Neural cell (in vitro differentiated cells): ENCODE results near the gene DCT. TPM values are rescaled to one million over a fixed set of nuclear protein-coding genes. Genes with fewer than 3 reads are reported as not detected.

Experiments used
- H2AFZ ChIP-seq: fragments of 200-600, 300-800 bp; sonication (generic), shearing (Covaris generic); 2 replicates; pipeline ENCODE4 v1.6.0; 2014; ENCODE audit warnings: low read depth, mild to moderate bottlenecking, antibody characterized with exemption, low read length, moderate library complexity
- H3F3A ChIP-seq: fragments of 200-600 bp; shearing (Covaris generic); 2 replicates; pipeline ENCODE4 v1.6.1; 2016; ENCODE audit warnings: mild to moderate bottlenecking, moderate library complexity, mixed read lengths, antibody characterized with exemption, low read length; ENCODE audit not compliant: insufficient read depth, poor library complexity, severe bottlenecking
- H3K27ac ChIP-seq: fragments of 200-600, 300-800 bp; sonication (generic), shearing (Covaris generic); 2 replicates; pipeline ENCODE4 v1.5.1; 2014; ENCODE audit warnings: mild to moderate bottlenecking, low read length, moderate library complexity
- H3K27me3 ChIP-seq: fragments of 300-800, 200-600 bp; sonication (generic), shearing (Covaris generic); 2 replicates; pipeline ENCODE4 v1.6.0; 2014; ENCODE audit warnings: mild to moderate bottlenecking, low read depth, low read length, moderate library complexity; ENCODE audit not compliant: insufficient read depth
- H3K36me3 ChIP-seq: fragments of 300-800, 200-600 bp; sonication (generic), shearing (Covaris generic); 2 replicates; pipeline ENCODE4 v1.5.1; 2014; ENCODE audit warnings: mild to moderate bottlenecking, antibody characterized with exemption, low read length, moderate library complexity; ENCODE audit not compliant: insufficient read depth
- H3K4me2 ChIP-seq: fragments of 300-800, 200-600 bp; sonication (generic), shearing (Covaris generic); 2 replicates; pipeline ENCODE4 v1.6.0; 2014; ENCODE audit warnings: mild to moderate bottlenecking, low read length
- H3K4me3 ChIP-seq: fragments of 300-800, 200-600 bp; sonication (generic), shearing (Covaris generic); 2 replicates; pipeline ENCODE4 v1.5.1; 2014; ENCODE audit warnings: mild to moderate bottlenecking, low read length, moderate library complexity
- H3K79me2 ChIP-seq: fragments of 200-600 bp; shearing (Covaris generic); replicated peaks from 2 replicates; pipeline ENCODE4 v1.6.0; 2014; ENCODE audit warnings: mild to moderate bottlenecking, low read length, moderate library complexity; ENCODE audit not compliant: insufficient read depth
- H3K9ac ChIP-seq: fragments of 300-800, 200-600 bp; sonication (generic), shearing (Covaris generic); 2 replicates; pipeline ENCODE4 v1.6.1; 2016; ENCODE audit warnings: mild to moderate bottlenecking, low read length, mixed read lengths
- H3K9me2 ChIP-seq: fragments of 200-600 bp; shearing (Covaris generic); 2 replicates; pipeline ENCODE4 v1.6.1; 2016; ENCODE audit warnings: mild to moderate bottlenecking, low read length, mixed read lengths; ENCODE audit not compliant: insufficient read depth
- H3K9me3 ChIP-seq: fragments of 200-600, 300-800 bp; sonication (generic), shearing (Covaris generic); 2 replicates; pipeline ENCODE4 v1.6.1; 2016; ENCODE audit warnings: mild to moderate bottlenecking, mixed run types, low read length, moderate library complexity, mixed read lengths
- H4K20me1 ChIP-seq: fragments of 200-600 bp; shearing (Covaris generic); 2 replicates; pipeline ENCODE4 v1.6.1; 2016; ENCODE audit warnings: mild to moderate bottlenecking, mixed run types; ENCODE audit not compliant: insufficient read depth
- CTCF ChIP-seq: fragments of 450-650 bp; IDR thresholded peaks from 2 replicates; pipeline ENCODE4 v1.5.1; 2014; ENCODE audit warnings: antibody characterized with exemption, mild to moderate bottlenecking, moderate library complexity; ENCODE audit not compliant: poor library complexity, severe bottlenecking
- EP300 ChIP-seq: fragments of 450-650 bp; conservative IDR thresholded peaks from 2 replicates; pipeline ENCODE4 v1.6.1; 2014; ENCODE audit warnings: antibody characterized with exemption, mild to moderate bottlenecking, moderate library complexity; ENCODE audit not compliant: poor library complexity, severe bottlenecking
- EZH2 ChIP-seq: fragments of 200-600, 300-800 bp; shearing (Covaris generic), sonication (generic); IDR thresholded peaks from 2 replicates; pipeline ENCODE4 v1.6.1; 2014; ENCODE audit warnings: antibody characterized with exemption, low read length, borderline replicate concordance, mild to moderate bottlenecking; ENCODE audit not compliant: insufficient read depth, poor library complexity, severe bottlenecking
- MXI1 ChIP-seq: fragments of 450-650 bp; conservative IDR thresholded peaks from 2 replicates; pipeline ENCODE4 v1.6.1; 2014; ENCODE audit warnings: antibody characterized with exemption, mild to moderate bottlenecking; ENCODE audit not compliant: poor library complexity, severe bottlenecking
- POLR2AphosphoS5 ChIP-seq: IDR thresholded peaks from 2 replicates; pipeline ENCODE4 v1.6.1; 2012
- RAD21 ChIP-seq: fragments of 450-650 bp; conservative IDR thresholded peaks from 2 replicates; pipeline ENCODE4 v1.6.1; 2014; ENCODE audit warnings: antibody characterized with exemption, mild to moderate bottlenecking, moderate library complexity
- REST ChIP-seq: IDR thresholded peaks from 2 replicates; pipeline ENCODE4 v1.6.1; 2012; ENCODE audit warnings: borderline replicate concordance
- SMC3 ChIP-seq: fragments of 450-650 bp; conservative IDR thresholded peaks from 2 replicates; pipeline ENCODE4 v1.6.1; 2014; ENCODE audit warnings: antibody characterized with exemption, mild to moderate bottlenecking, moderate library complexity; ENCODE audit not compliant: poor library complexity
- TAF1 ChIP-seq: IDR thresholded peaks from 2 replicates; pipeline ENCODE4 v1.6.1; 2012; ENCODE audit warnings: low read depth
- polyA plus RNA-seq: library from polyadenylated mRNA; depleted of rRNA; stranded (reverse); fragments of >200 nt; gene quantifications from 2 replicates; pipeline ENCODE4 v1.2.3, GENCODE V29; 2014

Gene DCT
- polyA plus RNA-seq, 1 donor from 2014 or later: not detected

- H3K27me3 ChIP-seq: no peaks in the 10 kb centered on the region
- H3K9me3 ChIP-seq: no peaks in the 10 kb centered on the region
- no peaks in the 10 kb centered on the region for H3F3A ChIP-seq
- H3K36me3 ChIP-seq: no peaks in the 10 kb centered on the region
- H3K4me2 ChIP-seq: no peak overlapping the region
- no peaks in the 10 kb centered on the region for H3K79me2 ChIP-seq
- H3K9ac ChIP-seq: no peak overlapping the region
- no peaks in the 10 kb centered on the region for H4K20me1 ChIP-seq
- TF ChIP-seq POLR2AphosphoS5 (no peak), REST (no peak), EZH2 (no peak), TAF1 (no peak), MXI1 (no peak), SMC3 (no peak), RAD21 (no peak), EP300 (no peak), CTCF (no peak)
- no peak overlapping the region for H2AFZ ChIP-seq
- H3K27ac ChIP-seq: no peak overlapping the region
- no peak overlapping the region for H3K4me3 ChIP-seq
- H3K9me2 ChIP-seq: no peaks in the 10 kb centered on the region
Observed at GRCh38 chr13:94400874-94401273, 78.6 kb downstream of the DCT start.

- Histone ChIP-seq H3K4me2 (no peak overlapping the region), H3F3A (no peaks in the 10 kb centered on the region), H3K9me3 (no peaks in the 10 kb centered on the region), H3K79me2 (no peaks in the 10 kb centered on the region), H3K27ac (no peak overlapping the region), H3K9ac (no peak overlapping the region), H2AFZ (no peak overlapping the region), H4K20me1 (no peaks in the 10 kb centered on the region), H3K9me2 (no peaks in the 10 kb centered on the region), H3K27me3 (no peaks in the 10 kb centered on the region), H3K4me3 (no peak overlapping the region), H3K36me3 (no peaks in the 10 kb centered on the region)
- TF ChIP-seq SMC3: no peak
- TF ChIP-seq POLR2AphosphoS5: no peak
- no peak for TF ChIP-seq REST
- TF ChIP-seq TAF1: no peak
- no peak for TF ChIP-seq EZH2
- no peak for TF ChIP-seq RAD21
- no peak for TF ChIP-seq CTCF
- no peak for TF ChIP-seq MXI1
- no peak for TF ChIP-seq EP300
Observed at GRCh38 chr13:94399812-94400211, 79.7 kb downstream of the DCT start.
